Keratinocyte (primary cell): ENCODE results near the gene FBXO7. TPM values are rescaled to one million over a fixed set of nuclear protein-coding genes. Genes with fewer than 3 reads are reported as not detected.

Experiments used
- DNase-seq: peaks from one replicate; pipeline ENCODE4 v3.0.0-alpha.2; 2011; ENCODE audit warnings: low read depth, missing footprints, low spot score
- FAIRE-seq: peaks from 2 replicates; lab custom pipeline; 2011; peaks lifted over from hg19 to GRCh38; lab: Jason Lieb, UNC
- H2AFZ ChIP-seq: 2 replicates; pipeline ENCODE4 v1.6.0; 2012; ENCODE audit warnings: low read length, control low read depth, inconsistent platforms; ENCODE audit not compliant: control insufficient read depth
- H3K27ac ChIP-seq: 2 replicates; pipeline ENCODE4 v1.5.1; 2011; ENCODE audit warnings: low read length; ENCODE audit not compliant: control insufficient read depth, insufficient read depth
- H3K27me3 ChIP-seq: 3 replicates; pipeline ENCODE4 v1.6.0; 2011; ENCODE audit warnings: low read length; ENCODE audit not compliant: control insufficient read depth, insufficient read depth; ENCODE audit errors: extremely low read depth
- H3K36me3 ChIP-seq, 2 experiments: 2 replicates in 1 of 2; 3 replicates in 1 of 2; pipeline ENCODE4 v1.5.1; 2011; ENCODE audit warnings: low read length in 2 of 2, mild to moderate bottlenecking in 1 of 2; ENCODE audit not compliant: control insufficient read depth in 2 of 2, insufficient read depth in 2 of 2; ENCODE audit errors: extremely low read depth in 1 of 2
- H3K4me1 ChIP-seq: 3 replicates; pipeline ENCODE4 v1.5.1; 2011; ENCODE audit warnings: low read length; ENCODE audit not compliant: control insufficient read depth, insufficient read depth; ENCODE audit errors: extremely low read depth
- H3K4me2 ChIP-seq: 3 replicates; pipeline ENCODE4 v1.6.0; 2011; ENCODE audit warnings: low read depth, low read length; ENCODE audit not compliant: control insufficient read depth, insufficient read depth; ENCODE audit errors: extremely low read depth
- H3K4me3 ChIP-seq, 3 experiments: fragments of 200-600 bp in 1 of 3; sonication (generic) in 1 of 3; 2 replicates in 2 of 3; 3 replicates in 1 of 3; pipeline ENCODE4 v1.5.1; 2011 to 2016; ENCODE audit warnings: low read length in 3 of 3, mild to moderate bottlenecking in 3 of 3, control low read depth in 2 of 3, inconsistent platforms in 1 of 3, low read depth in 1 of 3, mixed read lengths in 1 of 3, mixed run types in 1 of 3, moderate library complexity in 1 of 3; ENCODE audit not compliant: control insufficient read depth in 2 of 3, insufficient read depth in 2 of 3; ENCODE audit errors: extremely low read depth in 1 of 3
- H3K79me2 ChIP-seq: 2 replicates; pipeline ENCODE4 v1.6.0; 2012; ENCODE audit warnings: low read length; ENCODE audit not compliant: control insufficient read depth, insufficient read depth
- H3K9ac ChIP-seq: 3 replicates; pipeline ENCODE4 v1.6.0; 2011; ENCODE audit warnings: low read length; ENCODE audit not compliant: control insufficient read depth, insufficient read depth; ENCODE audit errors: extremely low read depth
- H3K9me1 ChIP-seq: 3 replicates; pipeline ENCODE4 v1.6.0; 2011; ENCODE audit warnings: low read length; ENCODE audit not compliant: control insufficient read depth, insufficient read depth; ENCODE audit errors: extremely low read depth
- H3K9me3 ChIP-seq: 2 replicates; pipeline ENCODE4 v1.5.1; 2012; ENCODE audit warnings: low read depth, low read length; ENCODE audit not compliant: control insufficient read depth
- H4K20me1 ChIP-seq: 3 replicates; pipeline ENCODE4 v1.6.0; 2011; ENCODE audit warnings: low read length; ENCODE audit not compliant: control insufficient read depth, insufficient read depth; ENCODE audit errors: extremely low read depth
- EZH2 ChIP-seq: IDR thresholded peaks from one replicate; pipeline ENCODE4 v1.6.1; 2012; ENCODE audit warnings: inconsistent platforms, mild to moderate bottlenecking, low read length, moderate library complexity
- dilution Hi-C: fragments of 300-500 bp; cut with MboI; formaldehyde crosslinking; loops from one replicate; pipeline ENCODE4 v1.7.0; 2020; ENCODE audit warnings: low sequenced_read_pairs; ENCODE audit not compliant: extremely low pct_ligation_motif_present
- polyA plus RNA-seq, 5 experiments: library from polyadenylated mRNA; depleted of rRNA in 3 of 5; stranded (reverse) in 3 of 5; stranded (forward) in 1 of 5; unstranded in 1 of 5; fragments of >200 nt; gene quantifications; 1 replicate in 1 of 5; 2 replicates in 3 of 5; 3 replicates in 1 of 5; pipeline versions ENCODE4 v1.2.1 to v1.2.3, GENCODE V29; 2011 to 2012; ENCODE audit warnings: missing spikeins in 2 of 5, low read depth in 1 of 5, low replicate concordance in 1 of 5
- TF ChIP-seq, protein P1 (sequence below), 3 experiments: IDR thresholded peaks in 1 of 3; conservative IDR thresholded peaks in 1 of 3; optimal IDR thresholded peaks in 1 of 3; 2 replicates in 2 of 3; 3 replicates in 1 of 3; pipeline versions ENCODE3 to v1.5.1; 2011; ENCODE audit warnings: low read length in 3 of 3, mild to moderate bottlenecking in 3 of 3, moderate library complexity in 2 of 3, control low read depth in 1 of 3, inconsistent platforms in 1 of 3; ENCODE audit not compliant: insufficient read depth in 2 of 3; ENCODE audit errors: extremely low read depth in 1 of 3

FBXO7 gene
- polyA plus RNA-seq, 1 donor (not counting 4 experiments of a cell fraction or from before 2014, with no cell fraction given): 106 TPM

DNA sequence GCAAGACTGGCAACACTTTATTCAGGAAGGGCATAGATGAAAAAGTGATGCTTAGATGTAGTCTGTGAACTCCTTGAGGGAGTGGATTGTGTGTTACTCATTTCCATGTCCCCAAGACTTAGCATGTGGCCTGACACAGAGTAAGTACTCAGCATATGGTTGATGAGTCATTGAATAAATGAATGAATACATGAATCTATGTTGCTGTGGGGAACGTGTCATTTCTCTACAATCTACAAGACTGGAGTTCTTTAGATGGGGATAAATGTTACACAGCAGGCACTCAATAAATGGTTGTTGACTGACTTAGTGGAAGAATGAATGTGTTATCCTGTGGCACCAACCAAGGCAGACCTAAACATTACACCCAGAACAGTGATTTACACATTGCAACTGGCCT, 28.3 kb upstream of the FBXO7 start:
- Histone ChIP-seq H3K9me3 (no peaks in the 10 kb centered on the region), H3K4me1 (no peaks in the 10 kb centered on the region), H3K4me2 (no peak overlapping the region), H3K4me3 (no peak overlapping the region), H3K27ac (no peak overlapping the region), H3K27me3 (no peaks in the 10 kb centered on the region), H3K79me2 (no peaks in the 10 kb centered on the region), H2AFZ (no peak overlapping the region), H3K9me1 (no peaks in the 10 kb centered on the region), H3K36me3 (no peaks in the 10 kb centered on the region), H4K20me1 (no peaks in the 10 kb centered on the region), H3K9ac (no peak overlapping the region)
- FAIRE-seq (peak; percentile 56), DNase-seq (no peak)
- dilution Hi-C loops: no loop called here
- TF ChIP-seq EZH2: no peak

DNA sequence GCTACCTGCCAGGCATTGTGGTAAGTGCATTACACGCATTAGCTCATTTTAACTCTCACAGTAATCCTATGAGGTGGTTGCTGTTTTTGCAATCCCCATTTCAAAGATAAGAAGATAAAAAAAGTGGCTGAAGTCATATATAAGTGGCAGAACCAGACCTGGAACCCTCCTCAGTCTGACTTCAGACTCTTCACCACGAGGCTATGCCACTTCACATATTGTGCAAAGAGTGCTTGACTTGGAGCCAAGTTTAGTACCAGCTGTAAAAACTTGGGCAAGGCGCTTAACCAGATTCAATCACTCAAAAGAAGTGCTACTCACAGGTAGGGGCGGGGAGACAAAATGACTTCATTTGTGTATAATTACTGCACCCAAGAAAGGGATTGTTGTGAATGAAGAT, 25.6 kb upstream of the FBXO7 start:
- dilution Hi-C loops: no loop called here
- Histone ChIP-seq H3K9me1 (no peaks in the 10 kb centered on the region), H3K4me3 (no peak overlapping the region), H3K79me2 (no peaks in the 10 kb centered on the region), H3K36me3 (no peaks in the 10 kb centered on the region), H3K4me2 (no peak overlapping the region), H3K9me3 (no peaks in the 10 kb centered on the region), H3K27me3 (no peaks in the 10 kb centered on the region), H4K20me1 (no peaks in the 10 kb centered on the region), H3K9ac (no peak overlapping the region), H3K4me1 (no peaks in the 10 kb centered on the region), H2AFZ (no peak overlapping the region), H3K27ac (no peak overlapping the region)
- no peak for TF ChIP-seq EZH2
- TF ChIP-seq, protein P1, sequence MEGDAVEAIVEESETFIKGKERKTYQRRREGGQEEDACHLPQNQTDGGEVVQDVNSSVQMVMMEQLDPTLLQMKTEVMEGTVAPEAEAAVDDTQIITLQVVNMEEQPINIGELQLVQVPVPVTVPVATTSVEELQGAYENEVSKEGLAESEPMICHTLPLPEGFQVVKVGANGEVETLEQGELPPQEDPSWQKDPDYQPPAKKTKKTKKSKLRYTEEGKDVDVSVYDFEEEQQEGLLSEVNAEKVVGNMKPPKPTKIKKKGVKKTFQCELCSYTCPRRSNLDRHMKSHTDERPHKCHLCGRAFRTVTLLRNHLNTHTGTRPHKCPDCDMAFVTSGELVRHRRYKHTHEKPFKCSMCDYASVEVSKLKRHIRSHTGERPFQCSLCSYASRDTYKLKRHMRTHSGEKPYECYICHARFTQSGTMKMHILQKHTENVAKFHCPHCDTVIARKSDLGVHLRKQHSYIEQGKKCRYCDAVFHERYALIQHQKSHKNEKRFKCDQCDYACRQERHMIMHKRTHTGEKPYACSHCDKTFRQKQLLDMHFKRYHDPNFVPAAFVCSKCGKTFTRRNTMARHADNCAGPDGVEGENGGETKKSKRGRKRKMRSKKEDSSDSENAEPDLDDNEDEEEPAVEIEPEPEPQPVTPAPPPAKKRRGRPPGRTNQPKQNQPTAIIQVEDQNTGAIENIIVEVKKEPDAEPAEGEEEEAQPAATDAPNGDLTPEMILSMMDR (optimal IDR thresholded peaks at IDR 0.05 in 1 of 3, IDR thresholded peaks at IDR 0.05 in 1 of 3, conservative IDR thresholded peaks at IDR 0.05 in 1 of 3; ENCODE audit: extremely low read depth in 1 of 3, insufficient read depth in 2 of 3, low read length in 3 of 3): no peak
- DNase-seq (no peak), FAIRE-seq (no peak)

DNA sequence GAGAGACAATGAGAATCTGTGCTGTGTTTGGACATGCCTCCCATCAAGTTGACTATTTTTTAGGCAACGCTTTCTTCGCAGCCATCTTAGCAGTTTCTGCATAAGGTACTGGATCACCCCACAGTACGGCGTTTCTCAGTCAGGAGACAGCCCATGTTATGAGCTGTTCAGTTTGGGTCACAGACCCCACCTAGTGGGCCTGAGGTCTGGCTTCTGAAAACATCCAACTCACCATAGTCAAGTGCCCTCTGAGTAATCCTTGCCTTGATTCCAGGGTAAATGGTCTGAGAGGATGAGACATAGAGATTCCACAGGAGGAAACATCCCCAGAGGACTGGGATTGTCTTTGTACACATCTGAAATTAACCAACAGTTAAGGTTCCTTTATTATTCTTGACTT, 17.6 kb upstream of the FBXO7 start:
- TF ChIP-seq EZH2: no peak
- TF ChIP-seq, protein P1 (optimal IDR thresholded peaks at IDR 0.05 in 1 of 3, IDR thresholded peaks at IDR 0.05 in 1 of 3, conservative IDR thresholded peaks at IDR 0.05 in 1 of 3; ENCODE audit: extremely low read depth in 1 of 3, insufficient read depth in 2 of 3, low read length in 3 of 3): no peak
- Histone ChIP-seq H3K27ac (no peak overlapping the region), H3K36me3 (no peaks in the 10 kb centered on the region), H4K20me1 (no peaks in the 10 kb centered on the region), H3K9ac (no peak overlapping the region), H3K4me1 (no peaks in the 10 kb centered on the region), H3K9me1 (no peaks in the 10 kb centered on the region), H3K27me3 (no peaks in the 10 kb centered on the region), H2AFZ (no peak overlapping the region), H3K79me2 (no peaks in the 10 kb centered on the region), H3K9me3 (no peaks in the 10 kb centered on the region), H3K4me3 (no peak overlapping the region), H3K4me2 (no peak overlapping the region)
- no peak for FAIRE-seq
- dilution Hi-C loops: no loop called here
- no peak for DNase-seq
